ENCODE measurements around the gene RNF152. TPM values are rescaled to one million over a fixed set of nuclear protein-coding genes. Genes with fewer than 3 reads are reported as not detected.

RNF152 gene
- polyA plus RNA-seq, 1 donor from 2014 or later: 22.9 TPM

GRCh38 chr18:61840324-61840723, 52.5 kb downstream of the RNF152 start:
- TF ChIP-seq SMC3 (conservative IDR thresholded peaks at IDR 0.05; ENCODE audit: poor library complexity): no peak
- TF ChIP-seq, protein P1, sequence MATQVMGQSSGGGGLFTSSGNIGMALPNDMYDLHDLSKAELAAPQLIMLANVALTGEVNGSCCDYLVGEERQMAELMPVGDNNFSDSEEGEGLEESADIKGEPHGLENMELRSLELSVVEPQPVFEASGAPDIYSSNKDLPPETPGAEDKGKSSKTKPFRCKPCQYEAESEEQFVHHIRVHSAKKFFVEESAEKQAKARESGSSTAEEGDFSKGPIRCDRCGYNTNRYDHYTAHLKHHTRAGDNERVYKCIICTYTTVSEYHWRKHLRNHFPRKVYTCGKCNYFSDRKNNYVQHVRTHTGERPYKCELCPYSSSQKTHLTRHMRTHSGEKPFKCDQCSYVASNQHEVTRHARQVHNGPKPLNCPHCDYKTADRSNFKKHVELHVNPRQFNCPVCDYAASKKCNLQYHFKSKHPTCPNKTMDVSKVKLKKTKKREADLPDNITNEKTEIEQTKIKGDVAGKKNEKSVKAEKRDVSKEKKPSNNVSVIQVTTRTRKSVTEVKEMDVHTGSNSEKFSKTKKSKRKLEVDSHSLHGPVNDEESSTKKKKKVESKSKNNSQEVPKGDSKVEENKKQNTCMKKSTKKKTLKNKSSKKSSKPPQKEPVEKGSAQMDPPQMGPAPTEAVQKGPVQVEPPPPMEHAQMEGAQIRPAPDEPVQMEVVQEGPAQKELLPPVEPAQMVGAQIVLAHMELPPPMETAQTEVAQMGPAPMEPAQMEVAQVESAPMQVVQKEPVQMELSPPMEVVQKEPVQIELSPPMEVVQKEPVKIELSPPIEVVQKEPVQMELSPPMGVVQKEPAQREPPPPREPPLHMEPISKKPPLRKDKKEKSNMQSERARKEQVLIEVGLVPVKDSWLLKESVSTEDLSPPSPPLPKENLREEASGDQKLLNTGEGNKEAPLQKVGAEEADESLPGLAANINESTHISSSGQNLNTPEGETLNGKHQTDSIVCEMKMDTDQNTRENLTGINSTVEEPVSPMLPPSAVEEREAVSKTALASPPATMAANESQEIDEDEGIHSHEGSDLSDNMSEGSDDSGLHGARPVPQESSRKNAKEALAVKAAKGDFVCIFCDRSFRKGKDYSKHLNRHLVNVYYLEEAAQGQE (IDR thresholded peaks at IDR 0.05; ENCODE audit: borderline replicate concordance): no peak
- TF ChIP-seq TAF1 (IDR thresholded peaks at IDR 0.05; ENCODE audit: low read depth): no peak
- TF ChIP-seq RAD21 (conservative IDR thresholded peaks at IDR 0.05): no peak
- no peak for TF ChIP-seq EZH2 (IDR thresholded peaks at IDR 0.05; ENCODE audit: borderline replicate concordance, insufficient read depth, low read length, poor library complexity, severe bottlenecking)
- no peak for TF ChIP-seq CTCF (IDR thresholded peaks at IDR 0.05; ENCODE audit: poor library complexity, severe bottlenecking)
- no peak for TF ChIP-seq MXI1 (conservative IDR thresholded peaks at IDR 0.05; ENCODE audit: poor library complexity, severe bottlenecking)
- Histone ChIP-seq H4K20me1 (ENCODE audit: insufficient read depth) (no peaks in the 10 kb centered on the region), H3K9me2 (ENCODE audit: insufficient read depth, low read length) (no peaks in the 10 kb centered on the region), H2AFZ (ENCODE audit: low read depth, low read length) (no peak overlapping the region), H3K9me3 (ENCODE audit: low read length) (no peaks in the 10 kb centered on the region), H3K4me3 (ENCODE audit: low read length) (no peak overlapping the region), H3K9ac (ENCODE audit: low read length) (no peak overlapping the region), H3K4me2 (ENCODE audit: low read length) (no peak overlapping the region), H3K27me3 (ENCODE audit: insufficient read depth, low read depth, low read length) (no peaks in the 10 kb centered on the region), H3K79me2 (replicated peaks; ENCODE audit: insufficient read depth, low read length) (no peaks in the 10 kb centered on the region), H3K36me3 (ENCODE audit: insufficient read depth, low read length) (no peaks in the 10 kb centered on the region), H3F3A (ENCODE audit: insufficient read depth, low read length, poor library complexity, severe bottlenecking) (no peaks in the 10 kb centered on the region), H3K27ac (ENCODE audit: low read length) (no peak overlapping the region)

DNA sequence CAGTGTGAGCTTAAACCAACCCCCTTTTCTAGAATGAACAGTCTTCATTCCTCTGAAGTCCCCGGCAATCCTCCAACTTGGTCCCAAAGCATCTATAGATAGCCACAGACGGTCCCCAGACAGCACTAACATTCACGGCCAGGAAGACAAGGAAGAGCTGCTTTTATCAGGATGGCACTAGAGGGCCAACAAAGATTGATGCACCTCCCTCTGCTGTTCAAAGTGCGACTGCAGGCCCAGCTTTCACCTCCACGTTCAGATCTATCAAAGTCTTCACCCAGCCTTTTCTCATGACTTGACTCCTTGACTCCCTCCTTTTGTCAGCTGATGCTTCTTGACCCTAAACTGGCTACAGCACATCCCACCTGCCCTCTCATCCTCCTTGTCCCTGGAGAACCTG, 54.3 kb downstream of the RNF152 start:
- H3K27ac ChIP-seq (ENCODE audit: low read length): no peak overlapping the region
- H4K20me1 ChIP-seq (ENCODE audit: insufficient read depth): no peaks in the 10 kb centered on the region
- no peaks in the 10 kb centered on the region for H3K79me2 ChIP-seq (replicated peaks; ENCODE audit: insufficient read depth, low read length)

More for the DNA sequence above, 54.3 kb downstream of the RNF152 start:
- no peak overlapping the region for H3K9ac ChIP-seq (ENCODE audit: low read length)
- H3K27me3 ChIP-seq (ENCODE audit: insufficient read depth, low read depth, low read length): no peaks in the 10 kb centered on the region
- no peaks in the 10 kb centered on the region for H3K9me2 ChIP-seq (ENCODE audit: insufficient read depth, low read length)
- H3K9me3 ChIP-seq (ENCODE audit: low read length): no peaks in the 10 kb centered on the region
- H2AFZ ChIP-seq (ENCODE audit: low read depth, low read length): no peak overlapping the region
- no peaks in the 10 kb centered on the region for H3F3A ChIP-seq (ENCODE audit: insufficient read depth, low read length, poor library complexity, severe bottlenecking)
- no peak overlapping the region for H3K4me2 ChIP-seq (ENCODE audit: low read length)
- no peak overlapping the region for H3K4me3 ChIP-seq (ENCODE audit: low read length)
- TF ChIP-seq SMC3 (conservative IDR thresholded peaks at IDR 0.05; ENCODE audit: poor library complexity) (no peak), RAD21 (conservative IDR thresholded peaks at IDR 0.05) (no peak), EP300 (conservative IDR thresholded peaks at IDR 0.05; ENCODE audit: poor library complexity, severe bottlenecking) (no peak), MXI1 (conservative IDR thresholded peaks at IDR 0.05; ENCODE audit: poor library complexity, severe bottlenecking) (no peak), TAF1 (IDR thresholded peaks at IDR 0.05; ENCODE audit: low read depth) (no peak), POLR2AphosphoS5 (IDR thresholded peaks at IDR 0.05) (no peak), CTCF (IDR thresholded peaks at IDR 0.05; ENCODE audit: poor library complexity, severe bottlenecking) (no peak), EZH2 (IDR thresholded peaks at IDR 0.05; ENCODE audit: borderline replicate concordance, insufficient read depth, low read length, poor library complexity, severe bottlenecking) (no peak)
- TF ChIP-seq, protein P1 (IDR thresholded peaks at IDR 0.05; ENCODE audit: borderline replicate concordance): no peak
- H3K36me3 ChIP-seq (ENCODE audit: insufficient read depth, low read length): no peaks in the 10 kb centered on the region
